A549 treated with AZD2906 at 1 μM for 4 hours (cell line): Measurements from ENCODE around the gene OXCT2. TPM values are rescaled to one million over a fixed set of nuclear protein-coding genes. Genes with fewer than 3 reads are reported as not detected.

Experiments
- total RNA-seq: library from RNA; stranded (reverse); fragments of 200-300 nt; extraction: Qiagen RNA extraction; gene quantifications from 5 replicates; pipeline ENCODE4 v1.2.3, GENCODE V29; 2022

OXCT2 gene
- total RNA-seq, result 0.33 to 0.89 TPM (median 0.67 TPM) in 5 replicates

GRCh38 chr1:39771022-39771532 is at the start of gene OXCT2:
TSS of gene OXCT2 (minus strand) at chr1:39771348. CDS start at chr1:39771255, 93 bp downstream.

GRCh38 chr1:39788758-39789570 is 17.8 kb upstream of the OXCT2 start, which contains the start of gene BMP8B:
TSS of gene BMP8B (minus strand) at chr1:39788865. CDS start at chr1:39788485, 380 bp downstream.

GRCh38 chr1:39738622-39739366 is 32.4 kb downstream of the OXCT2 start, which contains the start of gene PPIE:
TSS of gene PPIE (plus strand) at chr1:39738882. CDS start at chr1:39738901, 19 bp downstream.

Other genes starting within 250 kb of the OXCT2 start
- 117 to 148 TPM (median 121 TPM) in 5 replicates for gene PABPC4, start 194.6 kb downstream of the OXCT2 start, total RNA-seq
- 3.1 to 3.5 TPM (median 3.4 TPM) in 5 replicates for gene HEYL, start 131.7 kb downstream of the OXCT2 start, total RNA-seq
- gene NT5C1A, start 99.2 kb downstream of the OXCT2 start, total RNA-seq, result 0.06 TPM in 1 of 5 replicates, not detected in the others
- gene HPCAL4, start 79.9 kb downstream of the OXCT2 start, total RNA-seq, result 0.21 to 0.27 TPM (median 0.23 TPM) in 5 replicates
- gene PPIE, start 32.5 kb downstream of the OXCT2 start, total RNA-seq, result 38.0 to 40.4 TPM (median 39.6 TPM) in 5 replicates
- 4.2 to 5.2 TPM (median 5.0 TPM) in 5 replicates for gene BMP8B, start 17.5 kb upstream of the OXCT2 start, total RNA-seq
- gene TRIT1, start 112.2 kb upstream of the OXCT2 start, total RNA-seq, result 13.8 to 19.2 TPM (median 14.7 TPM) in 5 replicates
- 0.82 to 1.6 TPM (median 1.2 TPM) in 5 replicates for gene MYCL, start 130.6 kb upstream of the OXCT2 start, total RNA-seq
- 8.8 to 11.4 TPM (median 9.9 TPM) in 5 replicates for gene MFSD2A, start 183.8 kb upstream of the OXCT2 start, total RNA-seq